ENCODE measurements around the gene FUT1.

DNA sequence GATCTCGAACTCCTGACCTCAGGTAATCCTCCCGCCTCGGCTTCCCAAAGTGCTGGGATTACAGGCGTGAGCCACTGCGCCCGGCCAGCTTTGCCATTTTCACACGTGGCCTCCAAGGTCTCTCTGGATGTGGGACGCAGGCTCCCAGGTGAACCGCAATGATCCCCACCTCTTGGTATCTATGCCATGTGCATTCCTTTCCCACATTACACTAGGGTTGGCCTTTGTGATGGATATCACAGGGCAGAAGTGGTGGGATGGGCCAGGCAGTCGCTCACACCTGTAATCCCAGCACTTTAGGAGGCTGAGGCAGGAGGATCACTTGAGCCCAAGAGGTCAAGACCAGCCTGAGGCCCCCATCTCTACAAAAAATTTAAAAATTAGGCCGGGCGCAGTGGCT, 25.3 kb upstream of the FUT1 start:
- TF ChIP-seq, protein P1, sequence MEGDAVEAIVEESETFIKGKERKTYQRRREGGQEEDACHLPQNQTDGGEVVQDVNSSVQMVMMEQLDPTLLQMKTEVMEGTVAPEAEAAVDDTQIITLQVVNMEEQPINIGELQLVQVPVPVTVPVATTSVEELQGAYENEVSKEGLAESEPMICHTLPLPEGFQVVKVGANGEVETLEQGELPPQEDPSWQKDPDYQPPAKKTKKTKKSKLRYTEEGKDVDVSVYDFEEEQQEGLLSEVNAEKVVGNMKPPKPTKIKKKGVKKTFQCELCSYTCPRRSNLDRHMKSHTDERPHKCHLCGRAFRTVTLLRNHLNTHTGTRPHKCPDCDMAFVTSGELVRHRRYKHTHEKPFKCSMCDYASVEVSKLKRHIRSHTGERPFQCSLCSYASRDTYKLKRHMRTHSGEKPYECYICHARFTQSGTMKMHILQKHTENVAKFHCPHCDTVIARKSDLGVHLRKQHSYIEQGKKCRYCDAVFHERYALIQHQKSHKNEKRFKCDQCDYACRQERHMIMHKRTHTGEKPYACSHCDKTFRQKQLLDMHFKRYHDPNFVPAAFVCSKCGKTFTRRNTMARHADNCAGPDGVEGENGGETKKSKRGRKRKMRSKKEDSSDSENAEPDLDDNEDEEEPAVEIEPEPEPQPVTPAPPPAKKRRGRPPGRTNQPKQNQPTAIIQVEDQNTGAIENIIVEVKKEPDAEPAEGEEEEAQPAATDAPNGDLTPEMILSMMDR (IDR thresholded peaks at IDR 0.05; ENCODE audit: low read depth, low read length): no peak
- no peak for TF ChIP-seq EZH2phosphoT487 (IDR thresholded peaks at IDR 0.05; ENCODE audit: low read depth)

Data from OCI-LY3 (cell line).